HG02943 (cell line): ENCODE measurements around the gene CDC45.
"Not testable (repeated sequence)": the region's sequence is repeated elsewhere in the genome, so short reads cannot be mapped to it uniquely, and the experiment has no call there.

ENCODE experiments used
- ATAC-seq: cut with Tn5 transposase; IDR thresholded peaks from one replicate; pipeline ENCODE4 v1.9.1; 2021; ENCODE audit warnings: mild to moderate bottlenecking, low read depth, moderate library complexity; ENCODE audit not compliant: unreplicated experiment

The CDC45 gene

GRCh38 chr22:19479355-19480172 is at the start of gene CDC45:
Gene CDC45 (plus strand): TSS chr22:19479920. CDS start chr22:19479969, 49 bp downstream.
- ATAC-seq, result peak; percentile 85

- no peak for ATAC-seq
Measured at GRCh38 chr22:19429950-19430889, 49.5 kb upstream of the CDC45 start.

- no peak for ATAC-seq
Measured at GRCh38 chr22:19430890-19431541, 48.7 kb upstream of the CDC45 start.

GRCh38 chr22:19431649-19432132 is 48.0 kb upstream of the CDC45 start, which contains the start of gene HIRA:
Gene HIRA (minus strand): TSS chr22:19431733. CDS start chr22:19431476, 257 bp downstream.
- peak; percentile 47 for ATAC-seq

GRCh38 chr22:19432133-19432851 is 47.4 kb upstream of the CDC45 start, which contains the start of gene MRPL40:
Gene MRPL40 (plus strand): TSS chr22:19432545. CDS start chr22:19432555, 10 bp downstream.
- peak; percentile 74 for ATAC-seq

GRCh38 chr22:19434401-19434800 is 45.3 kb upstream of the CDC45 start:
- ATAC-seq, result no peak

GRCh38 chr22:19434829-19435580 is 44.7 kb upstream of the CDC45 start:
- ATAC-seq, result no peak

- not testable (repeated sequence) for ATAC-seq
Measured at GRCh38 chr22:19436444-19437161, 43.1 kb upstream of the CDC45 start.

- no peak for ATAC-seq
Measured at GRCh38 chr22:19438298-19438697, 41.4 kb upstream of the CDC45 start.

- no peak for ATAC-seq
Measured at GRCh38 chr22:19440411-19441195, 39.1 kb upstream of the CDC45 start.

- no peak for ATAC-seq
Measured at GRCh38 chr22:19442166-19442565, 37.6 kb upstream of the CDC45 start.

- no peak for ATAC-seq
Measured at GRCh38 chr22:19443544-19444211, 36.0 kb upstream of the CDC45 start.

- not testable (repeated sequence) for ATAC-seq
Measured at GRCh38 chr22:19445279-19445982, 34.3 kb upstream of the CDC45 start.

- ATAC-seq, result no peak
Measured at GRCh38 chr22:19446603-19447329, 33.0 kb upstream of the CDC45 start.

GRCh38 chr22:19447330-19448075 is 32.2 kb upstream of the CDC45 start, which contains the start of gene C22orf39:
Gene C22orf39 (minus strand): TSS chr22:19447711. CDS start chr22:19447688, 23 bp downstream.
- ATAC-seq, result peak; percentile 71
